SH-SY5Y (cell line): ENCODE measurements around the gene OTUD4.

ENCODE experiments used
- GATA2 ChIP-seq: IDR thresholded peaks from 2 replicates; pipeline ENCODE4 v1.6.1; 2011; ENCODE audit warnings: mild to moderate bottlenecking, low read depth, low read length
- GATA3 ChIP-seq: IDR thresholded peaks from 2 replicates; pipeline ENCODE4 v1.6.1; 2011; ENCODE audit warnings: low read depth, mild to moderate bottlenecking, low read length, moderate library complexity

- TF ChIP-seq GATA2 = no peak
- TF ChIP-seq GATA3 = no peak
Measured at GRCh38 chr4:145154573-145154972, 25.8 kb downstream of the OTUD4 start.
